Measurements from ENCODE around the gene SLC27A1. TPM values are rescaled to one million over a fixed set of nuclear protein-coding genes. Genes with fewer than 3 reads are reported as not detected.

SLC27A1 gene
- polyA plus RNA-seq (ENCODE audit: insufficient read length in 10 of 10) = 10 to 100 TPM; 12.4 to 20.3 (median 14.4) TPM
- long read RNA-seq, donor 1, partial matches to known transcripts = 0 of 1 reads
- long read RNA-seq, donor 1, other reads (novel, unspliced or antisense) = 0 of 1 reads
- long read RNA-seq, donor 2, partial matches to known transcripts = 0 of 2 reads
- long read RNA-seq, donor 2, other reads (novel, unspliced or antisense) = 0 of 2 reads
- long read RNA-seq, donor 3 = 0 reads
- long read RNA-seq, donor 4 = 0 reads
- long read RNA-seq, donor 5, partial matches to known transcripts = 8 of 9 reads
- long read RNA-seq, donor 5, other reads (novel, unspliced or antisense) = 0 of 9 reads
- long read RNA-seq, donor 6, partial matches to known transcripts = 0 of 1 reads
- long read RNA-seq, donor 6, other reads (novel, unspliced or antisense) = 0 of 1 reads
- long read RNA-seq, donor 7, partial matches to known transcripts = 5 of 5 reads
- long read RNA-seq, donor 7, other reads (novel, unspliced or antisense) = 0 of 5 reads
- long read RNA-seq, donor 8 = 0 reads
- long read RNA-seq, donor 9 = 0 reads

GRCh38 chr19:17470068-17470841 lies at the start of gene SLC27A1:
Gene SLC27A1 (plus strand): TSS chr19:17470524. CDS start chr19:17470541, 17 bp downstream.
- peak; percentile 99 to 100 (median 100) for DNase-seq

- DNase-seq = no peak
Observed at GRCh38 chr19:17421942-17422341, 48.4 kb upstream of the SLC27A1 start.

- no peak for DNase-seq
Observed at GRCh38 chr19:17423429-17424208, 46.7 kb upstream of the SLC27A1 start.

- DNase-seq = peak in 2 of 3 donors; percentile 42 to 67
Observed at GRCh38 chr19:17424743-17425365, 45.5 kb upstream of the SLC27A1 start.

GRCh38 chr19:17429641-17430113 lies 40.6 kb upstream of the SLC27A1 start:
- DNase-seq = peak in 2 of 3 donors; percentile 49 to 64

GRCh38 chr19:17431417-17431816 lies 38.9 kb upstream of the SLC27A1 start:
- DNase-seq = no peak

GRCh38 chr19:17435218-17435617 lies 35.1 kb upstream of the SLC27A1 start:
- no peak for DNase-seq

GRCh38 chr19:17436094-17436873 lies 34.0 kb upstream of the SLC27A1 start:
- DNase-seq = no peak

GRCh38 chr19:17436874-17437267 lies 33.5 kb upstream of the SLC27A1 start:
- no peak for DNase-seq

GRCh38 chr19:17441241-17442021 lies 28.9 kb upstream of the SLC27A1 start:
- peak; percentile 56 to 85 (median 83) for DNase-seq

GRCh38 chr19:17445526-17446165 lies 24.7 kb upstream of the SLC27A1 start:
- no peak for DNase-seq

- peak in 1 of 3 donors; percentile 13 for DNase-seq
Observed at GRCh38 chr19:17447704-17448130, 22.6 kb upstream of the SLC27A1 start.

- peak in 2 of 3 donors; percentile 51 to 72 for DNase-seq
Observed at GRCh38 chr19:17448131-17448967, 22.0 kb upstream of the SLC27A1 start, which contains the start of gene TMEM221. Gene TMEM221 (minus strand): TSS chr19:17448668. CDS start chr19:17448462, 206 bp downstream.

- no peak for DNase-seq
Observed at GRCh38 chr19:17450264-17451075, 19.9 kb upstream of the SLC27A1 start.

GRCh38 chr19:17451820-17452219 lies 18.5 kb upstream of the SLC27A1 start:
- no peak for DNase-seq

GRCh38 chr19:17454576-17455071 lies 15.7 kb upstream of the SLC27A1 start:
- DNase-seq = no peak

All from muscle of back (tissue), 13 donors.